Measurements from ENCODE around the gene POLR3H. TPM values are rescaled to one million over a fixed set of nuclear protein-coding genes. Genes with fewer than 3 reads are reported as not detected.
A peak's percentile ranks its signal among the peaks of the same experiment; 100 is the strongest.

The POLR3H gene
- total RNA-seq, 1 donor from 2014 or later: 39.0 TPM

- DNase-seq (no peak), ATAC-seq (no peak)
- intact Hi-C loops (cut with DNase I): no loop called here
- no peaks in the 10 kb centered on the region for H3K9me3 ChIP-seq
- peaks cover 5% of the 10 kb centered on the region for H3K4me1 ChIP-seq
- H3K4me3 ChIP-seq: no peak overlapping the region
- peaks cover 20% of the 10 kb centered on the region for H3K36me3 ChIP-seq
- H3K27ac ChIP-seq: no peak overlapping the region
- TF ChIP-seq CTCF (IDR thresholded peaks at IDR 0.05): no peak
- H3K27me3 ChIP-seq (ENCODE audit: low read depth): no peaks in the 10 kb centered on the region
Measured at GRCh38 chr22:41571786-41572185, 27.5 kb upstream of the POLR3H start.

- H3K27me3 ChIP-seq (ENCODE audit: low read depth): no peaks in the 10 kb centered on the region
Measured at GRCh38 chr22:41570221-41570620, 26.0 kb upstream of the POLR3H start.

GRCh38 chr22:41568811-41569210 is 24.5 kb upstream of the POLR3H start:
- Histone ChIP-seq H3K4me3 (no peak overlapping the region), H3K4me1 (no peaks in the 10 kb centered on the region), H3K9me3 (no peaks in the 10 kb centered on the region), H3K27ac (no peak overlapping the region), H3K36me3 (no peaks in the 10 kb centered on the region), H3K27me3 (ENCODE audit: low read depth) (no peaks in the 10 kb centered on the region)
- intact Hi-C loops (cut with DNase I): no loop called here
- no peak for ATAC-seq
- DNase-seq: no peak
- no peak for TF ChIP-seq CTCF (IDR thresholded peaks at IDR 0.05)

More at GRCh38 chr22:41570221-41570620, 26.0 kb upstream of the POLR3H start:
- peaks cover 4% of the 10 kb centered on the region for H3K36me3 ChIP-seq
- no peak overlapping the region for H3K4me3 ChIP-seq
- H3K27ac ChIP-seq: no peak overlapping the region
- ATAC-seq (no peak), DNase-seq (no peak)
- intact Hi-C loops (cut with DNase I): no loop called here
- TF ChIP-seq CTCF (IDR thresholded peaks at IDR 0.05): no peak
- H3K4me1 ChIP-seq: peaks cover 3% of the 10 kb centered on the region
- H3K9me3 ChIP-seq: no peaks in the 10 kb centered on the region

GRCh38 chr22:41567512-41567768 is 23.2 kb upstream of the POLR3H start:
- no peak for TF ChIP-seq CTCF (IDR thresholded peaks at IDR 0.05)
- no peaks in the 10 kb centered on the region for H3K9me3 ChIP-seq
- ATAC-seq (no peak), DNase-seq (no peak)
- no peaks in the 10 kb centered on the region for H3K27me3 ChIP-seq (ENCODE audit: low read depth)
- no peak overlapping the region for H3K4me3 ChIP-seq
- intact Hi-C loops (cut with DNase I): no loop called here
- H3K4me1 ChIP-seq: no peaks in the 10 kb centered on the region
- H3K27ac ChIP-seq: no peak overlapping the region
- no peaks in the 10 kb centered on the region for H3K36me3 ChIP-seq

GRCh38 chr22:41565403-41566054 is 21.3 kb upstream of the POLR3H start:
- TF ChIP-seq CTCF (IDR thresholded peaks at IDR 0.05): no peak
- intact Hi-C loops (cut with DNase I): no loop called here
- no peak overlapping the region for H3K27ac ChIP-seq
- H3K4me3 ChIP-seq: no peak overlapping the region
- no peaks in the 10 kb centered on the region for H3K36me3 ChIP-seq
- H3K9me3 ChIP-seq: no peaks in the 10 kb centered on the region
- DNase-seq: no peak
- H3K27me3 ChIP-seq (ENCODE audit: low read depth): no peaks in the 10 kb centered on the region
- ATAC-seq: peak; percentile 20 to 30
- H3K4me1 ChIP-seq: no peaks in the 10 kb centered on the region

GRCh38 chr22:41564563-41564962 is 20.3 kb upstream of the POLR3H start:
- Histone ChIP-seq H3K9me3 (no peaks in the 10 kb centered on the region), H3K27ac (no peak overlapping the region), H3K4me1 (no peaks in the 10 kb centered on the region), H3K27me3 (ENCODE audit: low read depth) (no peaks in the 10 kb centered on the region), H3K4me3 (no peak overlapping the region), H3K36me3 (no peaks in the 10 kb centered on the region)
- no peak for TF ChIP-seq CTCF (IDR thresholded peaks at IDR 0.05)
- DNase-seq (no peak), ATAC-seq (no peak)
- intact Hi-C loops (cut with DNase I): no loop called here
